Karpas-422 (cell line): Measurements from ENCODE around the gene APOBEC2. TPM values are rescaled to one million over a fixed set of nuclear protein-coding genes. Genes with fewer than 3 reads are reported as not detected.

Source experiments
- total RNA-seq: library from RNA; depleted of rRNA; stranded (reverse); fragments of >200 nt; shearing (Covaris generic); gene quantifications from 2 replicates; pipeline ENCODE4 v1.2.3, GENCODE V29; 2014; ENCODE audit warnings: low replicate concordance; rRNA removed

Gene APOBEC2
- total RNA-seq, 1 experiment from 2014 or later, result not detected

Other genes with a start within 250 kb of the APOBEC2 start
- gene UNC5CL, start 14.0 kb upstream of the APOBEC2 start, total RNA-seq, result 1.1 and 3.3 TPM in 2 replicates
- gene TSPO2, start 10.7 kb upstream of the APOBEC2 start, total RNA-seq, result not detected in 2 replicates
- gene OARD1, start 19.2 kb downstream of the APOBEC2 start, total RNA-seq, result 37.5 and 41.6 TPM in 2 replicates
- 15.7 and 23.7 TPM in 2 replicates for gene NFYA, start 19.8 kb downstream of the APOBEC2 start, total RNA-seq
- gene TREML1, start 101.1 kb downstream of the APOBEC2 start, total RNA-seq, result not detected in 2 replicates
- gene TREM2, start 109.9 kb downstream of the APOBEC2 start, total RNA-seq, result not detected in 2 replicates
- 0.07 TPM in 1 of 2 replicates, not detected in the other for gene TREML2, start 147.9 kb downstream of the APOBEC2 start, total RNA-seq
- gene TREML4, start 175.1 kb downstream of the APOBEC2 start, total RNA-seq, result not detected in 2 replicates
- not detected in 2 replicates for gene TREM1, start 233.5 kb downstream of the APOBEC2 start, total RNA-seq